Fibroblast of the aortic adventitia (primary cell): ENCODE data around the gene BLOC1S5. TPM values are rescaled to one million over a fixed set of nuclear protein-coding genes. Genes with fewer than 3 reads are reported as not detected.
"Not testable (repeated sequence)": the region's sequence is repeated elsewhere in the genome, so short reads cannot be mapped to it uniquely, and the experiment has no call there.

Experiments
- DNase-seq: peaks from one replicate; pipeline ENCODE4 v3.0.0-alpha.2; 2010; ENCODE audit warnings: low read depth
- H3K4me3 ChIP-seq: 2 replicates; pipeline ENCODE4 v1.5.1; 2011; ENCODE audit warnings: low read depth, mild to moderate bottlenecking, control low read depth, low read length, moderate library complexity
- CTCF ChIP-seq: IDR thresholded peaks from 2 replicates; pipeline ENCODE4 v1.5.1; 2011; ENCODE audit warnings: mild to moderate bottlenecking, low read length, control low read depth, inconsistent platforms; ENCODE audit not compliant: insufficient read depth
- total RNA-seq: library from RNA; depleted of rRNA; stranded (reverse); fragments of >200 nt; gene quantifications from 2 replicates; pipeline ENCODE4 v1.2.3, GENCODE V29; 2012; ENCODE audit warnings: low replicate concordance

The BLOC1S5 gene
- total RNA-seq, 1 donor: 23.0 TPM

GRCh38 chr6:8061736-8062135, 2.5 kb downstream of the BLOC1S5 start:
- no peak for DNase-seq
- H3K4me3 ChIP-seq: no peak overlapping the region
- no peak for TF ChIP-seq CTCF

DNA sequence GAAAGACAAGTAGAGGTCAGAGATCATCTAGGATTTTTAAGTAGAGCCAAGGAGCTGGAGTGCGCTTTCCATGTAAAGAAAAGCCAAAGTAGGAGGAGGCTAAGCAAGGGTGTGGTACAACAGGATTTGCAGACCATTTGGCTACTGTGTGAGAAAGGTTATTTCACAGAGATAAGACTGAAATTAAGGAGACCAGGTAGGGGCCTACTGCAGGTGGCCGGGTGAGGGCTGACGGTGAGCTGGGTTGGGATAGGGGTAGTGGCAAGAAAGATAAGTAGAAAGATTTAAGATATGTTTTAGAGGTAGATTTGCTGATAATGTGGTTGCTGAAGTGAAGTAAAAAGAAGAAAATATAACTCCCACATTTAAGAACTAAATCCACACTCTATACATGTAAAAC, 3.8 kb downstream of the BLOC1S5 start:
- no peak for DNase-seq
- no peak for TF ChIP-seq CTCF
- no peak overlapping the region for H3K4me3 ChIP-seq

GRCh38 chr6:8059129-8059528, 5.1 kb downstream of the BLOC1S5 start:
- no peak overlapping the region for H3K4me3 ChIP-seq
- peak; percentile 35 for TF ChIP-seq CTCF
- peak; percentile 73 for DNase-seq

- no peak for DNase-seq
- TF ChIP-seq CTCF: no peak
- H3K4me3 ChIP-seq: no peak overlapping the region
These were observed 6.4 kb downstream of the BLOC1S5 start for GRCh38 chr6:8057793-8058192.

GRCh38 chr6:8057263-8057662, 6.9 kb downstream of the BLOC1S5 start:
- no peak for DNase-seq
- TF ChIP-seq CTCF: no peak
- H3K4me3 ChIP-seq: no peak overlapping the region

- no peak overlapping the region for H3K4me3 ChIP-seq
- no peak for TF ChIP-seq CTCF
- peak; percentile 47 for DNase-seq
These were observed 9.9 kb downstream of the BLOC1S5 start for GRCh38 chr6:8054276-8054675.

- no peak for TF ChIP-seq CTCF
- peak; percentile 27 for DNase-seq
These were observed 16.5 kb downstream of the BLOC1S5 start for GRCh38 chr6:8047541-8048292.

DNA sequence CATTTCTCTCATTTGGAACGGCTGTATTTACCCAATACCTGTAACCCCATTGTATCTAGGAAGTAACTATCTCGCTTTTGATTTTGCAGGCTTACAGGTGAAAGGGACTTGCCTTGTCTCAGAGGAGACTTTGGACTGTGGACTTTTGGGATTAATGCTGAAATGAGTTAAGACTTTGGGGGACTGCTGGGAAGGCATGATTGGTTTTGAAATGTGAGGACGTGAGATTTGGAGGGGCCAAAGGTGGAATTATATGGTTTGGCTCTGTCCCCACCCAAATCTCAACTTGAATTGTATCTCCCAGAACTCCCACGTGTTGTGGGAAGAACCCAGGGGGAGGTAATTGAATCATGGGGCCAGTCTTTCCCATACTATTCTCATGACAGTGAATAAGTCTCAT, 18.4 kb downstream of the BLOC1S5 start:
- H3K4me3 ChIP-seq, DNase-seq: not testable (repeated sequence)

More at GRCh38 chr6:8047541-8048292, 16.5 kb downstream of the BLOC1S5 start:
- H3K4me3 ChIP-seq: no peak overlapping the region
